Omental fat pad (tissue), 4 donors: ENCODE results near the gene RGS9. TPM values are rescaled to one million over a fixed set of nuclear protein-coding genes. Genes with fewer than 3 reads are reported as not detected.
"Not testable (repeated sequence)": the region's sequence is repeated elsewhere in the genome, so short reads cannot be mapped to it uniquely, and the experiment has no call there.

Source experiments
- ATAC-seq: fragments of 150-250 bp; one replicate; pipeline ENCODE4 v1.9.1; 2016; ENCODE audit warnings: mild to moderate bottlenecking, moderate library complexity; ENCODE audit not compliant: low FRiP score
- DNase-seq: peaks from one replicate; pipeline ENCODE4 v3.0.0-alpha.2; 2019; ENCODE audit warnings: low spot score
- total RNA-seq, 4 donors: library from RNA; depleted of rRNA; stranded (reverse); fragments of >200 nt; gene quantifications; one replicate each; pipeline ENCODE4 v1.1.0, GENCODE V29; 2016
- TF ChIP-seq, protein P1 (sequence below), 3 donors: fragments of 450-650 bp; IDR thresholded peaks; one replicate each; pipeline ENCODE4 v1.5.1; 2016 to 2017; ENCODE audit warnings: antibody characterized with exemption in 3 of 3, mild to moderate bottlenecking in 3 of 3, moderate library complexity in 2 of 3

The RGS9 gene
- total RNA-seq, 4 donors from 2014 or later = 1.1 to 5.6 (median 3.4) TPM

- ATAC-seq (no peak), DNase-seq (no peak)
- TF ChIP-seq, protein P1, sequence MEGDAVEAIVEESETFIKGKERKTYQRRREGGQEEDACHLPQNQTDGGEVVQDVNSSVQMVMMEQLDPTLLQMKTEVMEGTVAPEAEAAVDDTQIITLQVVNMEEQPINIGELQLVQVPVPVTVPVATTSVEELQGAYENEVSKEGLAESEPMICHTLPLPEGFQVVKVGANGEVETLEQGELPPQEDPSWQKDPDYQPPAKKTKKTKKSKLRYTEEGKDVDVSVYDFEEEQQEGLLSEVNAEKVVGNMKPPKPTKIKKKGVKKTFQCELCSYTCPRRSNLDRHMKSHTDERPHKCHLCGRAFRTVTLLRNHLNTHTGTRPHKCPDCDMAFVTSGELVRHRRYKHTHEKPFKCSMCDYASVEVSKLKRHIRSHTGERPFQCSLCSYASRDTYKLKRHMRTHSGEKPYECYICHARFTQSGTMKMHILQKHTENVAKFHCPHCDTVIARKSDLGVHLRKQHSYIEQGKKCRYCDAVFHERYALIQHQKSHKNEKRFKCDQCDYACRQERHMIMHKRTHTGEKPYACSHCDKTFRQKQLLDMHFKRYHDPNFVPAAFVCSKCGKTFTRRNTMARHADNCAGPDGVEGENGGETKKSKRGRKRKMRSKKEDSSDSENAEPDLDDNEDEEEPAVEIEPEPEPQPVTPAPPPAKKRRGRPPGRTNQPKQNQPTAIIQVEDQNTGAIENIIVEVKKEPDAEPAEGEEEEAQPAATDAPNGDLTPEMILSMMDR (IDR thresholded peaks at IDR 0.05) = no peak
Observed at GRCh38 chr17:65173976-65174683, 37.0 kb downstream of the RGS9 start.

DNA sequence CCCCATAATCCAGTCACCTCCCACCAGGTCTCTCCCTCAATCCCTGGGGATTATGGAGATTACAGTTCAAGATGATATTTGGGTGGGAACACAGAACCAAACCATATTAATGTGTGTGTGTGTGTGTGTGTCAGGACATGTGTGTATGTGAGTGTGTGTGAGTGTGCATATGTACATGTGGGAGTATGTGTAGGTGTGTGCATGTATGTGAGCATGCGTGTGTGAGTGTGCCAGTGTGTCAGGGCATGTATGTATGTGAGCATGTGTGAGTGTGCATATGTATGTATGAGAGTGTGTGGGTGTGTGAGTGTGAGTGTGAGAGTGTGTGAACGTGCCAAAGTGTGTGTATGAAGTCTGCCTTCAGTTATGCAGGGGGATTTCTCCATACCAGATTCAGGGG, 37.8 kb downstream of the RGS9 start:
- no peak for ATAC-seq
- TF ChIP-seq, protein P1 (IDR thresholded peaks at IDR 0.05) = no peak
- no peak for DNase-seq

- TF ChIP-seq, protein P1 (IDR thresholded peaks at IDR 0.05) = no peak
- no peak for DNase-seq
- ATAC-seq = no peak
Observed at GRCh38 chr17:65175952-65176351, 38.8 kb downstream of the RGS9 start.

DNA sequence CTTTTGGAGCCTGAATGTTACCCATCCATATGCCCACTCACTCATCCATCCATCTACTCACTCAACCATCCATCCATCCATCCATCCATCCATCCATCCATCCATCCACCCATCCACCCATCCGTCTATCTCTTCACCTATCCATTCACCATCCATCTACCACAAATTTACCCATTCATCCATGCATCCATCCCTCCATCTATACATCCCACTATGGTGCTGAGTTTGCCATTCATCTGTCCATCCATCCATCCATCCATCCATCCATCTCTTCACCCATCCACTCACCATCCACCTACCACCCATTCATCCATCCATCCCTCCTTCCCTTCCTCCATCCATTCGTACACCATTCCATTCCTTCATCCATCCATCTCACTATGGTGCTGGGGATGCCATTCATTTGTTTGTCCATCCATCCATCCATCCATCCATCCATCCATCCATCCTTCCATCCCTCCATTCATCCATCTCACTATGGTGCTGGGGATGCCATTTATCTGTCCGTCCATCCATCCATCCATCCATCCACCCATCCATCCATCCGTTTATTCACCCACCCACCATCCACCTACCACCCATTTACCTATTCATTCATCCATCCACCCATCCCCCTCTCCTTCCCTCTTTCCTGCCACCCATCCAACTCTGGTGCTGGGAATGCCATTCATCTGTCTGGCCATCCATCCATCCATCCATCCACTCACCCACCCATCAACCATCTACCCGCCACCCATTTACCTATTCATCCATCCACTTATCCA, 39.7 kb downstream of the RGS9 start:
- no peak for ATAC-seq
- no peak for DNase-seq

GRCh38 chr17:65177901-65178300, 40.7 kb downstream of the RGS9 start:
- TF ChIP-seq, protein P1 (IDR thresholded peaks at IDR 0.05) = no peak
- DNase-seq (no peak), ATAC-seq (no peak)

More for the DNA sequence above, 39.7 kb downstream of the RGS9 start:
- TF ChIP-seq, protein P1 (IDR thresholded peaks at IDR 0.05) = no peak

DNA sequence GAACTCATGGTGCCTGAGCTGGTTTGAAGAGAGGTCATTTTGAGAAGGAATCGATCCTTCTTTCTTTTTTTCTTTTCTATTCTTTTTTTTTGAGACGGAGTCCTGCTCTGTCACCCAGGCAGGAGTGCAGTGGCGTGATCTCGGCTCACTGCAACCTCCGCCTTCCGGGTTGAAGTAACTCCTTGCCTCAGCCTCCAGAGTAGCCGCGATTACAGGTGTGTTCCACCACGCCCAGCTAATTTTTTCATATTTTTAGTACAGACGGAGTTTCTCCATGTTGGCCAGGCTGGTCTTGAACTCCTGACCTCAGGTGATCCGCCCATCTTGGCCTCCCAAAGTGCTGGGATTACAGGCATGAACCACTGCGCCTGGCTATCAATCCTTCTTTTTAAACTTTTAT, 43.1 kb downstream of the RGS9 start:
- ATAC-seq, DNase-seq: not testable (repeated sequence)

- not testable (repeated sequence) for ATAC-seq, DNase-seq
Observed at GRCh38 chr17:65180752-65181236, 43.6 kb downstream of the RGS9 start.
